ENCODE results near the gene LAMC1.
A peak's percentile ranks its signal among the peaks of the same experiment; 100 is the strongest.
"Not testable (repeated sequence)": the region's sequence is repeated elsewhere in the genome, so short reads cannot be mapped to it uniquely, and the experiment has no call there.

Gene LAMC1

GRCh38 chr1:183065168-183065706, 42.0 kb downstream of the LAMC1 start:
- H2AFZ ChIP-seq (ENCODE audit: low read length, unreplicated experiment), result no peak overlapping the region
- H3K27me3 ChIP-seq (ENCODE audit: insufficient read depth, low read length), result no peaks in the 10 kb centered on the region
- H3K4me1 ChIP-seq (ENCODE audit: control insufficient read depth, insufficient read depth, low read length, unreplicated experiment), result peaks cover 44% of the 10 kb centered on the region
- no peak overlapping the region for H3K27ac ChIP-seq (ENCODE audit: low read depth, low read length)
- no peak overlapping the region for H3K4me3 ChIP-seq (ENCODE audit: low read depth, low read length)
- peaks cover 8% of the 10 kb centered on the region for H3K36me3 ChIP-seq (ENCODE audit: insufficient read depth, low read length)
- H3K79me2 ChIP-seq (ENCODE audit: control insufficient read depth, insufficient read depth, low read length, unreplicated experiment), result peaks cover 87% of the 10 kb centered on the region

DNA sequence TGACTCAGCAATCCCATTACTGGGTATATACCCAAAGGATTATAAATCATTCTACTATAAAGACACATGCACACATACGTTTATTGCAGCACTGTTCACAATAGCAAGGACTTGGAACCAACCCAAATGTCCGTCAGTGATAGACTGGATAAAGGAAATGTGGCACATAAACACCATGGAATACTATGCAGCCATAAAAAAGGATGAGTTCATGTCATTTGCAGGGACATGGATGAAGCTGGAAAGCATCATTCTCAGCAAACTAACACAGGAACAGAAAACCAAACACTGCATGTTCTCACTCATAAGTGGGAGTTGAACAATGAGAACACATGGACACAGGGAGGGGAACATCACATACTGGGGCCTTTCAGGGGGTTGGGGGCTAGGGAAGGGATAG, 43.2 kb downstream of the LAMC1 start:
- Histone ChIP-seq H3K4me1 (ENCODE audit: control insufficient read depth, insufficient read depth, low read length, unreplicated experiment) (peaks cover 46% of the 10 kb centered on the region), H3K79me2 (ENCODE audit: control insufficient read depth, insufficient read depth, low read length, unreplicated experiment) (peaks cover 89% of the 10 kb centered on the region)
- not testable (repeated sequence) for H3K4me3 ChIP-seq (ENCODE audit: low read depth, low read length); H2AFZ ChIP-seq (ENCODE audit: low read length, unreplicated experiment); H3K27ac ChIP-seq (ENCODE audit: low read depth, low read length); H3K36me3 ChIP-seq (ENCODE audit: insufficient read depth, low read length); H3K27me3 ChIP-seq (ENCODE audit: insufficient read depth, low read length)

DNA sequence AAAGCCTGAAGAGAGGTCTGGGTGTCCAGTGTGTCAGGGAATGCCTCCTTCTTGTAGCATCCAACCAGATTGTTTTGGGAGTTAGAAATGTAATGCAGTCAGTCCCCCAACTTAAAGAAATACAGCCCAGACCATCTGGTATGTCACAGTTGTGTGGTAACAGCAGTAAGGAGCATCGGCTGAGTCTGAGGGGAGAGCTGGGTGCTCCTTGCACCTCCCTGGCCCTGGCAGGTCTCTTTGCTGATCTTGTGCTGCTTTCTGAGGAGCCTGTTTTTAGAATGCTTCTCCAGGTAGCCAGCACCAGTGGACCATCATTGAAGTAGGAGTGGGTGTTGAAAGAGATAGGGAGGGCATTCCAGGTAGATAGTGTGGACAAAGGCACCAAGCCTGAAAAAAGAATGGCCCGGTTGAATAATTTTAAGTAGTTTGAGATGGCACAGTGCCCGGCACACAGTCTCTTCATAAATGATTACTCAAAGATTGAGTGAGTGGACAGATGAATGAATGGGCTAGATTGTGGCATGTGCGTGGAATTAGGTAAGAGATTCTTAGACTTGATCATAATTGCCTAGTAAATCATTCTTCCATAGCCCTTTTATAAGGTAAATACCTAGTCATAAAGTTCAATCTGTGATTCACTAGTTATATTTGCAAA, 46.5 kb downstream of the LAMC1 start:
- no peak overlapping the region for H2AFZ ChIP-seq (ENCODE audit: low read length, unreplicated experiment)
- peaks cover 3% of the 10 kb centered on the region for H3K36me3 ChIP-seq (ENCODE audit: insufficient read depth, low read length)
- no peaks in the 10 kb centered on the region for H3K27me3 ChIP-seq (ENCODE audit: insufficient read depth, low read length)
- peak overlapping the region; percentile 64 for H3K27ac ChIP-seq (ENCODE audit: low read depth, low read length)
- H3K4me1 ChIP-seq (ENCODE audit: control insufficient read depth, insufficient read depth, low read length, unreplicated experiment), result peaks cover 55% of the 10 kb centered on the region
- no peak overlapping the region for H3K4me3 ChIP-seq (ENCODE audit: low read depth, low read length)
- H3K79me2 ChIP-seq (ENCODE audit: control insufficient read depth, insufficient read depth, low read length, unreplicated experiment), result peaks cover 92% of the 10 kb centered on the region

- H3K79me2 ChIP-seq (ENCODE audit: control insufficient read depth, insufficient read depth, low read length, unreplicated experiment), result peaks cover 92% of the 10 kb centered on the region
- H3K4me3 ChIP-seq (ENCODE audit: low read depth, low read length), result 0 out of 2 replicates have a peak overlapping the region, but pooled peaks have one; percentile 5
- H3K27me3 ChIP-seq (ENCODE audit: insufficient read depth, low read length), result no peaks in the 10 kb centered on the region
- H3K4me1 ChIP-seq (ENCODE audit: control insufficient read depth, insufficient read depth, low read length, unreplicated experiment), result peaks cover 61% of the 10 kb centered on the region
- H3K27ac ChIP-seq (ENCODE audit: low read depth, low read length), result peak overlapping the region; percentile 64
- H2AFZ ChIP-seq (ENCODE audit: low read length, unreplicated experiment), result no peak overlapping the region
- no peaks in the 10 kb centered on the region; the same call in 1 of the 2 replicates for H3K36me3 ChIP-seq (ENCODE audit: insufficient read depth, low read length)
These were observed 47.2 kb downstream of the LAMC1 start for GRCh38 chr1:183070234-183070922.

DNA sequence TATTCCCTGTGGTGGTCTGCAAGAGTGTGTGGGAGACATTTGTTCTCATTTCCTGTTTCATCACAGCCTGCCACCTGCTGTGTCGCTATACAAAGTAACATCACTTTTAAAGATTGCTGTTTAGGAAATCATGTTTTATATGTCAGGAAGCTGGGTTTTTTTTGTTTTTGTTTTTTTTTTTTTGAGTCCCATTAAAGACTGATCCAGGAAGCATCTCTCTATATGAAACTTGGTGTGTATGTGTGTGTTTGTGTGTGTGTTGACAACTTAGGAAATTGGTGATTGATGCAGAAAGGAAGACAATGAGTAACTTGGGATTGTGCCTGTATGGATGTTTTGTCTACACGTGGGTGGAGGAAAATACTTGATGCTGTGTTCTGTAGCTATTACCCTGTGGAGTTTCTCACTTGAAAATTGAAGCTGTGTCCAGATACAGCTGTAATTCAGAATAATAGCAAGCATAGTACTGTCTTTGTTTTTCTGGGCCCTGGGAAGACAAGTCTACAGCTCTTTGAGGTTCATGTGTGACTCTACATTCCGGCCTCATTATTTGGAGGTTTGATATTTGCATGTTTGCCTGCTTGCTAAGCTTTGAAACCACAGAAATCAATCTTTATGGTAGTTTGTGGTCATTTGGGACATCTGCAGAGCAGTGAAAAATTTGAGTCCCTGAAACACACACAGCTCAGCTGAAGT, 47.9 kb downstream of the LAMC1 start:
- peak overlapping the region; percentile 27 for H3K4me3 ChIP-seq (ENCODE audit: low read depth, low read length)

GRCh38 chr1:183072595-183072994, 49.4 kb downstream of the LAMC1 start:
- H3K79me2 ChIP-seq (ENCODE audit: control insufficient read depth, insufficient read depth, low read length, unreplicated experiment), result peaks cover 96% of the 10 kb centered on the region
- not testable (repeated sequence) for H3K4me3 ChIP-seq (ENCODE audit: low read depth, low read length); H3K27ac ChIP-seq (ENCODE audit: low read depth, low read length); H3K36me3 ChIP-seq (ENCODE audit: insufficient read depth, low read length); H3K27me3 ChIP-seq (ENCODE audit: insufficient read depth, low read length); H2AFZ ChIP-seq (ENCODE audit: low read length, unreplicated experiment)
- peaks cover 82% of the 10 kb centered on the region for H3K4me1 ChIP-seq (ENCODE audit: control insufficient read depth, insufficient read depth, low read length, unreplicated experiment)

More for the DNA sequence above, 47.9 kb downstream of the LAMC1 start:
- H3K27me3 ChIP-seq (ENCODE audit: insufficient read depth, low read length), result no peaks in the 10 kb centered on the region
- peaks cover 93% of the 10 kb centered on the region for H3K79me2 ChIP-seq (ENCODE audit: control insufficient read depth, insufficient read depth, low read length, unreplicated experiment)
- no peak overlapping the region for H2AFZ ChIP-seq (ENCODE audit: low read length, unreplicated experiment)
- peaks cover 67% of the 10 kb centered on the region for H3K4me1 ChIP-seq (ENCODE audit: control insufficient read depth, insufficient read depth, low read length, unreplicated experiment)
- H3K36me3 ChIP-seq (ENCODE audit: insufficient read depth, low read length), result no peaks in the 10 kb centered on the region; the same call in 1 of the 2 replicates
- H3K27ac ChIP-seq (ENCODE audit: low read depth, low read length), result peak overlapping the region; percentile 64

- Histone ChIP-seq H3K36me3 (ENCODE audit: insufficient read depth, low read length) (no peaks in the 10 kb centered on the region), H3K79me2 (ENCODE audit: control insufficient read depth, insufficient read depth, low read length, unreplicated experiment) (peaks cover 96% of the 10 kb centered on the region), H3K27me3 (ENCODE audit: insufficient read depth, low read length) (no peaks in the 10 kb centered on the region)
These were observed 50.1 kb downstream of the LAMC1 start for GRCh38 chr1:183073320-183073719.

GRCh38 chr1:183074215-183074614, 51.0 kb downstream of the LAMC1 start:
- no peak overlapping the region for H3K4me3 ChIP-seq (ENCODE audit: low read depth, low read length)
- peaks cover 83% of the 10 kb centered on the region for H3K4me1 ChIP-seq (ENCODE audit: control insufficient read depth, insufficient read depth, low read length, unreplicated experiment)
- no peaks in the 10 kb centered on the region for H3K27me3 ChIP-seq (ENCODE audit: insufficient read depth, low read length)
- no peak overlapping the region; the same call in 1 of the 2 replicates for H3K27ac ChIP-seq (ENCODE audit: low read depth, low read length)
- H3K79me2 ChIP-seq (ENCODE audit: control insufficient read depth, insufficient read depth, low read length, unreplicated experiment), result peaks cover 95% of the 10 kb centered on the region
- no peak overlapping the region for H2AFZ ChIP-seq (ENCODE audit: low read length, unreplicated experiment)
- no peaks in the 10 kb centered on the region for H3K36me3 ChIP-seq (ENCODE audit: insufficient read depth, low read length)

More at GRCh38 chr1:183073320-183073719, 50.1 kb downstream of the LAMC1 start:
- H3K4me1 ChIP-seq (ENCODE audit: control insufficient read depth, insufficient read depth, low read length, unreplicated experiment), result peaks cover 82% of the 10 kb centered on the region
- no peak overlapping the region for H3K4me3 ChIP-seq (ENCODE audit: low read depth, low read length)
- peak overlapping the region; percentile 42; the same call in 1 of the 2 replicates for H3K27ac ChIP-seq (ENCODE audit: low read depth, low read length)
- H2AFZ ChIP-seq (ENCODE audit: low read length, unreplicated experiment), result no peak overlapping the region

GRCh38 chr1:183075861-183076260, 52.6 kb downstream of the LAMC1 start:
- H3K4me3 ChIP-seq (ENCODE audit: low read depth, low read length), result no peak overlapping the region
- H2AFZ ChIP-seq (ENCODE audit: low read length, unreplicated experiment), result no peak overlapping the region
- H3K4me1 ChIP-seq (ENCODE audit: control insufficient read depth, insufficient read depth, low read length, unreplicated experiment), result peaks cover 80% of the 10 kb centered on the region
- H3K79me2 ChIP-seq (ENCODE audit: control insufficient read depth, insufficient read depth, low read length, unreplicated experiment), result peaks cover 94% of the 10 kb centered on the region
- H3K27me3 ChIP-seq (ENCODE audit: insufficient read depth, low read length), result no peaks in the 10 kb centered on the region
- 0 out of 2 replicates have a peak overlapping the region, but pooled peaks have one; percentile 0 for H3K27ac ChIP-seq (ENCODE audit: low read depth, low read length)
- no peaks in the 10 kb centered on the region for H3K36me3 ChIP-seq (ENCODE audit: insufficient read depth, low read length)

GRCh38 chr1:183077097-183077496, 53.9 kb downstream of the LAMC1 start:
- no peaks in the 10 kb centered on the region for H3K27me3 ChIP-seq (ENCODE audit: insufficient read depth, low read length)
- no peak overlapping the region for H3K27ac ChIP-seq (ENCODE audit: low read depth, low read length)
- no peaks in the 10 kb centered on the region for H3K36me3 ChIP-seq (ENCODE audit: insufficient read depth, low read length)
- H2AFZ ChIP-seq (ENCODE audit: low read length, unreplicated experiment), result no peak overlapping the region
- H3K79me2 ChIP-seq (ENCODE audit: control insufficient read depth, insufficient read depth, low read length, unreplicated experiment), result peaks cover 92% of the 10 kb centered on the region
- peaks cover 72% of the 10 kb centered on the region for H3K4me1 ChIP-seq (ENCODE audit: control insufficient read depth, insufficient read depth, low read length, unreplicated experiment)
- H3K4me3 ChIP-seq (ENCODE audit: low read depth, low read length), result no peak overlapping the region

All from ACC112 (cell line).